Tibial artery (tissue), 4 donors: ENCODE measurements around the gene DRC3.

Experiments used
- DNase-seq, 2 donors: peaks; one replicate each; pipeline ENCODE4 v3.0.0-alpha.2; 2019
- H3K27ac ChIP-seq, 2 donors: fragments of 200-600 bp; sonication (generic) in 1 of 2; 1 replicate in 1 of 2; 2 replicates in 1 of 2; pipeline ENCODE4 v1.5.1; 2018 to 2019; ENCODE audit warnings: mild to moderate bottlenecking in 1 of 2
- H3K27me3 ChIP-seq, 2 donors: fragments of 200-600 bp; sonication (generic) in 1 of 2; one replicate each; pipeline versions ENCODE4 v1.5.1 to v1.6.0; 2016 to 2019
- H3K36me3 ChIP-seq, 3 donors: fragments of 200-600 bp; sonication (generic) in 2 of 3; one replicate each; pipeline ENCODE4 v1.5.1; 2016 to 2019; ENCODE audit warnings: mild to moderate bottlenecking in 2 of 3
- H3K4me1 ChIP-seq, 4 donors: fragments of 200-600 bp; sonication (generic) in 2 of 4; 1 replicate in 3 of 4; 2 replicates in 1 of 4; pipeline ENCODE4 v1.5.1; 2016 to 2019
- H3K4me3 ChIP-seq, 2 donors: fragments of 200-600 bp; sonication (generic) in 1 of 2; 1 replicate in 1 of 2; 2 replicates in 1 of 2; pipeline ENCODE4 v1.5.1; 2018 to 2019; ENCODE audit warnings: mild to moderate bottlenecking in 2 of 2
- H3K9me3 ChIP-seq, 3 donors: fragments of 200-600 bp; sonication (generic) in 1 of 3; one replicate each; pipeline ENCODE4 v1.5.1; 2016 to 2019
- intact Hi-C: fragments of 100-400 bp; cut with DNase I; formaldehyde crosslinking; loops from one replicate; pipeline ENCODE4 v1.15.0; 2023; ENCODE audit warnings: low total_unique reads
- TF ChIP-seq, protein P1 (sequence below), 2 experiments: fragments of 200-600 bp in 1 of 2; fragments of 450-650 bp in 1 of 2; IDR thresholded peaks; one replicate each; pipeline ENCODE4 v1.5.1; 2017 to 2019; ENCODE audit warnings: antibody characterized with exemption in 2 of 2, mild to moderate bottlenecking in 1 of 2, moderate library complexity in 1 of 2

Gene DRC3

DNA sequence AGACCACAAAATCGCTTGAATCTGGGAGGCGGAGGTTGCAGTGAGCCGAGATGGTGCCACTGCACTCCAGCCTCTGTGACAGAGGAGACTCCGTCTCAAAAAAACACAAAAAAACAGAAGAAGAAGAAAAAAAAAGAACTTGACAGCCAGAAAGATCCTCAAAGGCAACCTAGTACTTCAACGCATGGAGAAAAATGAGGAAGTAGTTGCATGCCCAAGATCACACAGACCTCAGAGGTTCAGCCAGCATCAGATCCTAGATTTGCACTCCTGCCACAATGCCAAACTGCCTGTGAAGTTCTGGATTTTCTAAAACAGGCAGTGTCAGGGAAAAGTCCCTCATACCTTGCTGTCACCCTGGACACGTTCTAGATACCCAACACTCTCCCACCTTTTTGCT, 64.8 kb downstream of the DRC3 start:
- no peak overlapping the region for H3K27ac ChIP-seq
- no peaks in the 10 kb centered on the region for H3K36me3 ChIP-seq
- no peak overlapping the region for H3K4me3 ChIP-seq
- intact Hi-C loops = loop anchor here (5.0 kb wide), 1 partner anchor 355 kb away; the partner anchor contains the start of gene RAI1
- no peaks in the 10 kb centered on the region for H3K9me3 ChIP-seq
- TF ChIP-seq, protein P1, sequence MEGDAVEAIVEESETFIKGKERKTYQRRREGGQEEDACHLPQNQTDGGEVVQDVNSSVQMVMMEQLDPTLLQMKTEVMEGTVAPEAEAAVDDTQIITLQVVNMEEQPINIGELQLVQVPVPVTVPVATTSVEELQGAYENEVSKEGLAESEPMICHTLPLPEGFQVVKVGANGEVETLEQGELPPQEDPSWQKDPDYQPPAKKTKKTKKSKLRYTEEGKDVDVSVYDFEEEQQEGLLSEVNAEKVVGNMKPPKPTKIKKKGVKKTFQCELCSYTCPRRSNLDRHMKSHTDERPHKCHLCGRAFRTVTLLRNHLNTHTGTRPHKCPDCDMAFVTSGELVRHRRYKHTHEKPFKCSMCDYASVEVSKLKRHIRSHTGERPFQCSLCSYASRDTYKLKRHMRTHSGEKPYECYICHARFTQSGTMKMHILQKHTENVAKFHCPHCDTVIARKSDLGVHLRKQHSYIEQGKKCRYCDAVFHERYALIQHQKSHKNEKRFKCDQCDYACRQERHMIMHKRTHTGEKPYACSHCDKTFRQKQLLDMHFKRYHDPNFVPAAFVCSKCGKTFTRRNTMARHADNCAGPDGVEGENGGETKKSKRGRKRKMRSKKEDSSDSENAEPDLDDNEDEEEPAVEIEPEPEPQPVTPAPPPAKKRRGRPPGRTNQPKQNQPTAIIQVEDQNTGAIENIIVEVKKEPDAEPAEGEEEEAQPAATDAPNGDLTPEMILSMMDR (IDR thresholded peaks at IDR 0.05) = no peak
- peak in 1 of 2 donors; percentile 15 for DNase-seq
- no peaks in the 10 kb centered on the region for H3K27me3 ChIP-seq
- peaks cover 0 to 41% (median 31%) of the 10 kb centered on the region in 4 donors for H3K4me1 ChIP-seq

DNA sequence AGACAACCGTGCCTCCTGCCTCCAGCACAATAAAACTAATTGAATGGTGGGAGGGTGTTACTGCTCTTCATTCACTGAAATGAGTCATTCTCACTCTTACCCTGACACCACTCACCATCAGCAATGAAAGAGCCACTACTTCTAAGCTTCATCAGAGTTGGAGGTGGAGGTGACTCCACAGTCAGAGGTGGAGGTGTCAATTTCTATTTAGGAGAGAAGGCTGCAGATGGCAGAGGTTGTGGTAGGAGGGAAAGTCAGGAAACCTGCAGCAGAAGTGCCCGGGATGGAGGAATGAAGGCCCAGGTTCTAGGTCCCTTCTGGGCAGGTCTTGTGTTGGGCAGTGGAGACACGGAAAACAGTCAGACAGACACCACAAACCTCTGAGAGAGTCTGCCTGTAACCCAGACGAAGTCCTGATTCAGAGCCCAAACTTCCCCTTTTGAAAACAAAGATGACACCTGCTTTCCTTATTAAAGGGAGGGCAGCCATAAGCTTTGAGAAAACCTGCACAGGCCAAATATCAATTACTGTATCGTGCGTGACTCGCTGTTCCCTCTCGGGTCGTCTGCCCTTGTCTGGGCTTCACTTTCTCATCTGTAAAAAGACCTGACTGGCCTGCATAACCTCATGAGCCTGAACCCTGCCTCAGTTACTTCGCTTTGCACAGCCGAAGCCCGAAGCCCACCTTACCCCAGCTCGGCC, 65.6 kb downstream of the DRC3 start:
- no peaks in the 10 kb centered on the region for H3K27me3 ChIP-seq
- TF ChIP-seq, protein P1 (IDR thresholded peaks at IDR 0.05) = no peak
- no peak for DNase-seq
- H3K9me3 ChIP-seq = no peaks in the 10 kb centered on the region
- intact Hi-C loops = loop anchor here (5.0 kb wide), 1 partner anchor 356 kb away; the partner anchor contains the start of gene RAI1
- H3K36me3 ChIP-seq = no peaks in the 10 kb centered on the region
- peaks cover 0 to 41% (median 31%) of the 10 kb centered on the region in 4 donors for H3K4me1 ChIP-seq
- peak overlapping the region; percentile 73 to 92 for H3K27ac ChIP-seq
- peak overlapping the region; percentile 85 to 97 for H3K4me3 ChIP-seq

DNA sequence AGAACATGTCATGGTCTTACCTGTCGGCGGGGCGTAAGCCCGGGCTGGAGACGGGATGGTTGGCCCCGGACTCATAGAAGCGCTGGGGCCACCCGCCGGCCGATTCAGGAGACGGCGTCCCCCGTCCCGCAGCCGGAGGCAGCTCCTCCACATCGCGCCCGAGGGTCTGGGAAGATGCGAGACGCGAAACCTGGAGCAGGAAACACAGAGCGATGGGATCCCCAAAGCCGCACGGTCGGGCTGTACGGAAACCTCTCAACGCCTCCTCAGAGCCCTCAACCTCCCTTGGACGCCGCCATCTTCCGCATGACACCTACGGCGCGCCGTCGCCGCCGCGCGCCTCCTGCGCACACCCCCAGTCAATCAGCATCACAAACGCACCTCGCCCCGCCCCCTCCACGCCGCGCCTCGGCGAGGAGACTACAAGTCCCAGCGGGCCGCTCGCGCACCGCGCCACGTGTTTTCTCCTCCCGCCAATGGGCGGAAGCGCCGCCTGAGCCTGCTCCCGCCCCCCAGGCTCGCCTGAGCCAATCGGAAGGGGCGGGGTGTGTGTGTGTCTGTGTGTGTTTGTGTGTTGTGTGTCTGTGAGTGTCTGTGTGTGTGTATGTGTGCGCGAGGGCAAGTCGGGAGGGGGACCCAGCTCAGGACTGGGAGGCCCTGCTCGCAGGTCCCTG, 66.3 kb downstream of the DRC3 start, which contains the start of the genes ATPAF2 and GID4:
TSS of gene ATPAF2 (minus strand) at position 308 of the 674 bp plus-strand sequence. CDS start at position 153, 155 bp downstream.
TSS of gene GID4 (plus strand) at position 548 of the 674 bp plus-strand sequence. CDS start at position 605, 57 bp downstream.
- H3K4me1 ChIP-seq = peaks cover 0 to 41% (median 31%) of the 10 kb centered on the region in 4 donors
- H3K36me3 ChIP-seq = no peaks in the 10 kb centered on the region
- H3K27ac ChIP-seq = peak within 1 kb of the TSS; percentile 73 to 92
- intact Hi-C loops = loop anchor here (5.0 kb wide), 1 partner anchor 357 kb away; the partner anchor contains the start of gene RAI1
- no peaks in the 10 kb centered on the region for H3K9me3 ChIP-seq
- TF ChIP-seq, protein P1 (IDR thresholded peaks at IDR 0.05) = no peak
- H3K27me3 ChIP-seq = no peaks in the 10 kb centered on the region
- H3K4me3 ChIP-seq = peak within 1 kb of the TSS; percentile 85 to 97
- peak; percentile 100 for DNase-seq

DNA sequence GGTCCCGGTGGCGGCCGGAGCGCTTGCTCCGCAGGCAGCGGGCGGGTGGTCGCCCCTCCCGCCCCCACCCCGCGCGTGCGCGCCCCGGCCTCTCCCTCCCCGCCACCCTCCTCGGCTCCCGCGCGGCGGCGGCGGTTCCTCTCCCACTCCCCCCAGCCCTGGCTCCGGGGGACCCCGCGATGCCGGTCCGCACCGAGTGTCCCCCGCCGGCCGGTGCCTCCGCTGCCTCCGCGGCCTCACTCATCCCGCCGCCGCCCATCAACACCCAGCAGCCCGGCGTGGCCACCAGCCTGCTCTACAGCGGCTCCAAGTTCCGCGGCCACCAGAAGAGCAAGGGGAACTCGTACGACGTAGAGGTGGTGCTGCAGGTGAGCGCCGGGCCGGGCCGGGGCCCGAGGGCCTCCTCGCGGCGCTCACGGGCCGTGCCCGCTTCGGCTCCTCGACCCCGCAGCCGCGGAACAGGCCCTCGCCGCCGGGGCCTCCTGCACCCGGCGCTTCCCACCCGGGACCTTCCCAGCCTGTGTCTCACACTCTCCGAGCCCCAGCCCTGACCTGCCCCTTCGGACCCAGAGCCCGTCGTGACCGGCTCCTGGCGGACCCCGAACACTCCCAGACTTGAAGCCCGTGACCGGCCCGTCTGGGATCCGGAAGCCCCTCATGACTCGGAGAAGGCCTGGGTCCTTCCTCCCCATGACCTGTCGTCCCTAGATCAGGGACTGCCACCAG, 67.0 kb downstream of the DRC3 start:
- Histone ChIP-seq H3K27ac (peak overlapping the region; percentile 73 to 92), H3K36me3 (no peaks in the 10 kb centered on the region), H3K4me3 (peak overlapping the region; percentile 85 to 97), H3K27me3 (no peaks in the 10 kb centered on the region), H3K9me3 (no peaks in the 10 kb centered on the region), H3K4me1 (peaks cover 0 to 41% (median 31%) of the 10 kb centered on the region in 4 donors)
- TF ChIP-seq, protein P1 (IDR thresholded peaks at IDR 0.05) = no peak
- intact Hi-C loops = loop anchor here (5.0 kb wide), 1 partner anchor 357 kb away; the partner anchor contains the start of gene RAI1
- peak in 1 of 2 donors; percentile 50 for DNase-seq

DNA sequence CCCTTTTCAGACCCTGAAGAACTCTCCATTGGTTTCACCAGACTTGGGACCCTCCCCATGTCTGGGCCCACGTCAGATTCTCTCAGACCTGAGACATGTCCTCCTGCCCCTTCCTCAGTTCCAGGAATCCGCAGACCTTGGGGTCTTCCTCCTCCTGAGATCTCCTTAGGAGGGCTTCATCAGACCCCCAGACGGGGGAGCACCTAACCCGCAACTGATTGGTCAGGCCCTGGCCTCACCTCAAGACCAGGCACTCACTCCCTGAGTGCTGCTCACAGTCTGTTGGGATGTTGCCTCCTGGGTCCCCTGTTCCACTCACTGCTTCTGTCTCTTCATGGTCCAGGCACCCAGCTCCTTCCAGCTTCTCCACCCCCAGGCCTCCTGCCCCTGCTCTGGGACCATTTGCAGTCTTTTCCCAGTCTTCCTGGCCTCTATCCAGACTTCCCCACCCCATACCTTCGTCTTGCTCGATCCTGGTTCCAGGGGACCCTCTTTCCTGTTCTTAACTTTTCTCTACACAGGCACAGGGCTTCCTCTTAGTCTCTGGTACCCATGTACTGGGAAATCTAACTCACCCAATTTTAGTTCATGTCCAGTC, 67.7 kb downstream of the DRC3 start:
- DNase-seq = no peak
- TF ChIP-seq, protein P1 (IDR thresholded peaks at IDR 0.05) = no peak
- H3K36me3 ChIP-seq = peaks cover 0 to 4% (median 0%) of the 10 kb centered on the region in 3 donors
- no peaks in the 10 kb centered on the region for H3K9me3 ChIP-seq
- H3K4me1 ChIP-seq = peaks cover 0 to 41% (median 31%) of the 10 kb centered on the region in 4 donors
- H3K4me3 ChIP-seq = peak overlapping the region; percentile 85 to 97
- no peaks in the 10 kb centered on the region for H3K27me3 ChIP-seq
- intact Hi-C loops = no loop called here
- peak overlapping the region; percentile 73 to 92 for H3K27ac ChIP-seq
